Adipocyte (in vitro differentiated cells): Measurements from ENCODE around the gene ADAMTS4.

Source experiments
- DNase-seq: peaks from one replicate; pipeline ENCODE4 v3.0.0-alpha.2; 2015; ENCODE audit warnings: low read depth
- H3K27me3 ChIP-seq: replicated peaks from 2 replicates; pipeline ENCODE4 v1.7.0; 2013; ENCODE audit warnings: mild to moderate bottlenecking, low read length, moderate library complexity; ENCODE audit not compliant: control insufficient read depth, insufficient read depth
- H3K36me3 ChIP-seq: 2 replicates; pipeline ENCODE4 v1.7.0; 2013; ENCODE audit warnings: low read length, mild to moderate bottlenecking, moderate library complexity; ENCODE audit not compliant: control insufficient read depth, insufficient read depth, severe bottlenecking
- H3K4me1 ChIP-seq: 2 replicates; pipeline ENCODE4 v1.7.0; 2013; ENCODE audit warnings: mild to moderate bottlenecking, low read length, moderate library complexity; ENCODE audit not compliant: control insufficient read depth, insufficient read depth
- H3K4me3 ChIP-seq: 2 replicates; pipeline ENCODE4 v1.7.0; 2013; ENCODE audit warnings: mild to moderate bottlenecking, low read length, moderate library complexity
- H3K9ac ChIP-seq: 2 replicates; pipeline ENCODE4 v1.7.0; 2013; ENCODE audit warnings: mild to moderate bottlenecking, low read length, moderate library complexity
- H3K9me3 ChIP-seq: 2 replicates; pipeline ENCODE4 v1.7.0; 2013; ENCODE audit warnings: mild to moderate bottlenecking, low read length, moderate library complexity; ENCODE audit not compliant: control insufficient read depth

ADAMTS4 gene

DNA sequence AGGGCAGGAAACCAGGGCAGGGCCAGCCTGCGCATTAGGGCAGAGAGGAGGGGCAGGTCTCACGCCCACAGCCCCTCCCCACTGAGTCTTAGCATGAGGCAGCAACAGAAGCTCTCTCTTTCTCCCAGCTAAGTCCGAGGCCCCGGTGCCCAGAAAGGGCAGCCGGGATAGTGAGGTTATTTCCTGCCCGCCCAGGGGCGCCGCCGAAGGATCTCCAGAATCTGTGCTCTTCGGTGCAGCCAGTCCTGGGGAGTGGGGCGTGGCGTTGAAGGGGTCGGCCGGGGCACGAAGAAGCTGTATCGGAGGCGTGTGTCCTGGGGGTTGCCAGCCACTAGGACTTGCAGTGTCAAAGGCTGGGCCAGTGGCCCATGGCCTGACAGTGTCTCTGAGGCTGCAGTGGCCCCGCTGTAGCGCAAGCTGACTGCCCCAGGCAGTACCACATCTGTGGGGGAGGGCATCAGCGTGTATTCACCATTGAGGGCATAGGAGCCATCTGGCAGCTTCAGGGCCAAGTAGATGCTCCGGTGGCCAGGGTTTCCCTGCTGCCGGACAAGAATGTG, 7.8 kb downstream of the ADAMTS4 start:
- H3K4me1 ChIP-seq, result peaks cover 68% of the 10 kb centered on the region
- no peak overlapping the region for H3K4me3 ChIP-seq
- H3K27me3 ChIP-seq, result no peaks in the 10 kb centered on the region
- H3K9me3 ChIP-seq, result no peaks in the 10 kb centered on the region
- peak overlapping the region; percentile 62 for H3K9ac ChIP-seq
- no peak for DNase-seq
- peaks cover 36% of the 10 kb centered on the region for H3K36me3 ChIP-seq

DNA sequence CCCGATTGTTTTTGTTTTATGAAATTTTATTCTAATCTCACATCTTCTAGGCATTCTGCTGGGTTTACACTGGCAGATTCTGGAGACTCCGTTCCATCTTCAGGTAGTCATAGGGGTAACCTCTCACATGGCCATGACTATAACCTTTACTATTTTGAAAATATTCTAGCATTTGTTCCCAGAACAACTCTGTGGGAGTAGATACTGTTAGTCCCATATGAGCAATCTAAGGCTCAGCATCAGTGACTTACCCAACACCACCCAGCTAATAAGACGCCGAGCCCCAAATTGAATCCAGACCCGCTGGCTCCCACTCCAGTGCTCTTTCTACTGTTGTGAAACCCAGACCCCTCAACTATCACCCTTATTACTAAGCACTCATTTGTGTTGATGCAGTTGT, 9.8 kb downstream of the ADAMTS4 start:
- peaks cover 58% of the 10 kb centered on the region for H3K4me1 ChIP-seq
- H3K36me3 ChIP-seq, result peaks cover 21% of the 10 kb centered on the region
- H3K4me3 ChIP-seq, result peak overlapping the region; percentile 28
- H3K9ac ChIP-seq, result peak overlapping the region; percentile 62
- DNase-seq, result peak; percentile 80
- H3K9me3 ChIP-seq, result no peaks in the 10 kb centered on the region
- no peaks in the 10 kb centered on the region for H3K27me3 ChIP-seq

DNA sequence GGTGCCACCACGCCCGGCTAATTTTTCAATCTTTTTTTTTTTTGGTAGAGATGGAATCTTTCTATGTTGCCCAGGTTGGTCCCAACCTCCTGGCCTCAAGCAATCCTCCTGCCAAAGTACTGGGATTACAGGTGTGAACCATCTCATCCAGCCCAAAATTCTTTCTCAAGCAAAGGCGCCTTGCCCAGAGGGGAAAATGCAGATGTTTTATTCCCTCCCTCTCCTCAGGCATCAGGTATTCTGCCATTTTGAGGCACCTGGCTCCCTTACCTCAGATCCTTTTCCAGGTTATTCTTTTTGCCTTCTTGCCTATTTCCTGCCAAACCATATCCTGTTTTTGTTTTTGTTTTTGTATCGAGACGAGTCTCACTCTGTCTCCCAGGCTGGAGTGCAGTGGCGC, 10.5 kb downstream of the ADAMTS4 start:
- Histone ChIP-seq H3K36me3 (peaks cover 21% of the 10 kb centered on the region), H3K27me3 (no peaks in the 10 kb centered on the region), H3K9me3 (no peaks in the 10 kb centered on the region), H3K9ac (peak overlapping the region; percentile 45), H3K4me1 (peaks cover 52% of the 10 kb centered on the region), H3K4me3 (no peak overlapping the region)
- DNase-seq, result no peak

DNA sequence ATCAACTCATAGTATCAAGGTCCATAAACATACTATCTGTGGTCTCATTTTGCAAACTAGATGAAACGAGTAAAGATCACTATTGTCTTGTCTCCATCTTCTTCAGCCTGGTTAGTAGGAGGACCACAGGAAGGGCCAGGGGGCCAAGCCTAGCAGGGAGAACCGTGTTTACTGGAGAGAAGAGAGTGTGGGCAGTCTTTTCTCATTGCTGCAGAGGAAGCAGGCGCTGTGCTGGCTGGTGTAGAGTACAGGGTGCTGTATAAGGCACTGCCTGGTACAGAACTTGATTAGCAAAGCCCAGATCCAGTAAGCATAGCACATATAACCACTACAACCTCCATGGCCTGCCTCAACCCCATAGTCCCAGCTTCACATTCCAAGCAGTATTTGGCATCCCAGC, 11.5 kb downstream of the ADAMTS4 start:
- H3K27me3 ChIP-seq, result no peaks in the 10 kb centered on the region
- peaks cover 48% of the 10 kb centered on the region for H3K4me1 ChIP-seq
- no peak for DNase-seq
- no peak overlapping the region for H3K4me3 ChIP-seq
- H3K36me3 ChIP-seq, result peaks cover 14% of the 10 kb centered on the region
- H3K9me3 ChIP-seq, result no peaks in the 10 kb centered on the region
- H3K9ac ChIP-seq, result no peak overlapping the region

- no peaks in the 10 kb centered on the region for H3K27me3 ChIP-seq
- H3K36me3 ChIP-seq, result no peaks in the 10 kb centered on the region
- peaks cover 44% of the 10 kb centered on the region for H3K4me1 ChIP-seq
- H3K9ac ChIP-seq, result peak overlapping the region; percentile 69
- H3K9me3 ChIP-seq, result no peaks in the 10 kb centered on the region
- H3K4me3 ChIP-seq, result peak overlapping the region; percentile 54
- DNase-seq, result no peak
Measured at GRCh38 chr1:161185732-161186311, 13.0 kb downstream of the ADAMTS4 start.

GRCh38 chr1:161185282-161185682, 13.6 kb downstream of the ADAMTS4 start:
- Histone ChIP-seq H3K9ac (peak overlapping the region; percentile 69), H3K27me3 (no peaks in the 10 kb centered on the region), H3K4me3 (peak overlapping the region; percentile 54), H3K4me1 (peaks cover 42% of the 10 kb centered on the region), H3K36me3 (no peaks in the 10 kb centered on the region), H3K9me3 (no peaks in the 10 kb centered on the region)
- DNase-seq, result no peak

GRCh38 chr1:161182214-161182613, 16.6 kb downstream of the ADAMTS4 start:
- Histone ChIP-seq H3K9ac (peak overlapping the region; percentile 27), H3K36me3 (no peaks in the 10 kb centered on the region), H3K4me3 (no peak overlapping the region), H3K27me3 (no peaks in the 10 kb centered on the region), H3K4me1 (peaks cover 32% of the 10 kb centered on the region), H3K9me3 (no peaks in the 10 kb centered on the region)
- no peak for DNase-seq

DNA sequence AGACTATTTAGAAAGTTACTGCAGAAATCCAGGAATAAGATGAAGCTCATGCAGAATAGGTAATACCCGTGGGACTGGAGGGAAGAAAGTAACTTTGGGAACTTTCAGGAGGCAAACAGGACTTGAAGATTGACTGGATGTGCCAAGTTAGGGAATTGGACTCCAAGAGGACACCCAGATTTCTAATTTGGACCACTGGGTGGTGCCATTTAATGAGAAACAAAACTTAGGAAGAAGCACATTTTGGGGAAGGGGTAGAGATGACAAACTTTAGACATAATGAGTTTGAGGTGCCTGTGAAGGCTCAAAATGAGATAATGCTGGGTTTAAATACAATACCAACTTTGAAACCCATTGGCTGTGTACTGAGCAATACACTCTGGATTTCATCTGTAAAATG, 18.2 kb downstream of the ADAMTS4 start:
- Histone ChIP-seq H3K9ac (no peak overlapping the region), H3K4me3 (no peak overlapping the region), H3K9me3 (no peaks in the 10 kb centered on the region), H3K36me3 (peaks cover 3% of the 10 kb centered on the region), H3K4me1 (peaks cover 35% of the 10 kb centered on the region), H3K27me3 (no peaks in the 10 kb centered on the region)
- DNase-seq, result peak; percentile 34

DNA sequence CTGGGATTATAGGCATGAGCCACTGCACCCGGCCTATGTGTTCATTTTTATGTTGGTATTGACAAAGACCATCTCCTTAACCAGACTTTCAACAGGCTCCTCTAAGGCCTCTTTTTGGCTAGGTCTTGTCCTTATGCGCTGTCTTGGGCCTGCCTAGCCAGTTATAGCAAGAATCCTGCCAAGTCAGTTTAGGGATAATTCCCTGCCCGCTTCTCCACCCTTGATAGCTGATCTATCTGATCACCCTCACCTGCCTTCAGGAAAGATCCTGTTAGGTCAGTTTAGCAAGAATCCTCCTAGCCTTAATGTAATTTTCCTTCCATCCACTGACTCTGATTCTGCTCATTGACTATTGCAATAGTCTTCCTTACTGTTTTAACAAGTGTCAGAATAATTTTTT, 19.2 kb downstream of the ADAMTS4 start:
- DNase-seq, result no peak
- Histone ChIP-seq H3K9me3 (no peaks in the 10 kb centered on the region), H3K4me1 (peaks cover 31% of the 10 kb centered on the region), H3K9ac (no peak overlapping the region), H3K27me3 (no peaks in the 10 kb centered on the region), H3K4me3 (no peak overlapping the region), H3K36me3 (peaks cover 13% of the 10 kb centered on the region)

- peaks cover 39% of the 10 kb centered on the region for H3K4me1 ChIP-seq
- peak overlapping the region; percentile 92 for H3K4me3 ChIP-seq
- H3K9ac ChIP-seq, result peak overlapping the region; percentile 94
- H3K36me3 ChIP-seq, result peaks cover 25% of the 10 kb centered on the region
- H3K27me3 ChIP-seq, result no peaks in the 10 kb centered on the region
- H3K9me3 ChIP-seq, result no peaks in the 10 kb centered on the region
- no peak for DNase-seq
Measured at GRCh38 chr1:161177936-161178244, 21.0 kb downstream of the ADAMTS4 start.

- H3K9me3 ChIP-seq, result no peaks in the 10 kb centered on the region
- DNase-seq, result peak; percentile 94
- H3K27me3 ChIP-seq, result no peaks in the 10 kb centered on the region
- peaks cover 25% of the 10 kb centered on the region for H3K36me3 ChIP-seq
- peak within 1 kb of the TSS; percentile 94 for H3K9ac ChIP-seq
- H3K4me1 ChIP-seq, result peaks cover 39% of the 10 kb centered on the region
- peak within 1 kb of the TSS; percentile 92 for H3K4me3 ChIP-seq
Measured at GRCh38 chr1:161177112-161177935, 21.5 kb downstream of the ADAMTS4 start, which contains the start of gene B4GALT3. B4GALT3 (minus strand) TSS chr1:161177507; CDS start chr1:161176060, 1,447 bp downstream.
